ENCODE measurements around the gene INPP4A. TPM values are rescaled to one million over a fixed set of nuclear protein-coding genes. Genes with fewer than 3 reads are reported as not detected.

INPP4A gene
- total RNA-seq, 1 donor from 2014 or later: 32.4 TPM

- H3K4me1 Mint-ChIP-seq: no peaks in the 10 kb centered on the region
- no peak for TF ChIP-seq CTCF (conservative IDR thresholded peaks at IDR 0.05)
- H3K36me3 Mint-ChIP-seq (ENCODE audit: low read depth): no peaks in the 10 kb centered on the region
- no peak overlapping the region for H3K4me3 Mint-ChIP-seq
- H3K9me3 Mint-ChIP-seq: no peaks in the 10 kb centered on the region
- H3K27ac Mint-ChIP-seq (ENCODE audit: unreplicated experiment): no peak overlapping the region
- H3K27me3 Mint-ChIP-seq (ENCODE audit: low read depth): no peaks in the 10 kb centered on the region
- no peak for DNase-seq (ENCODE audit: low read depth, low spot score)
Observed at GRCh38 chr2:98632351-98632750, 187.7 kb downstream of the INPP4A start.

GRCh38 chr2:98634406-98635092, 189.9 kb downstream of the INPP4A start:
- peak overlapping the region; percentile 53 for H3K27ac Mint-ChIP-seq (ENCODE audit: unreplicated experiment)
- peak; percentile 53 for TF ChIP-seq CTCF (conservative IDR thresholded peaks at IDR 0.05)
- no peaks in the 10 kb centered on the region for H3K9me3 Mint-ChIP-seq
- no peak overlapping the region for H3K4me3 Mint-ChIP-seq
- no peaks in the 10 kb centered on the region for H3K36me3 Mint-ChIP-seq (ENCODE audit: low read depth)
- no peaks in the 10 kb centered on the region for H3K27me3 Mint-ChIP-seq (ENCODE audit: low read depth)
- DNase-seq (ENCODE audit: low read depth, low spot score): no peak
- no peaks in the 10 kb centered on the region for H3K4me1 Mint-ChIP-seq

- TF ChIP-seq CTCF (conservative IDR thresholded peaks at IDR 0.05): no peak
- no peak for DNase-seq (ENCODE audit: low read depth, low spot score)
- Mint-ChIP-seq H3K27ac (ENCODE audit: unreplicated experiment) (no peak overlapping the region), H3K9me3 (no peaks in the 10 kb centered on the region), H3K27me3 (ENCODE audit: low read depth) (no peaks in the 10 kb centered on the region), H3K36me3 (ENCODE audit: low read depth) (no peaks in the 10 kb centered on the region), H3K4me3 (no peak overlapping the region), H3K4me1 (no peaks in the 10 kb centered on the region)
Observed at GRCh38 chr2:98637401-98638147, 192.9 kb downstream of the INPP4A start.

- H3K9me3 Mint-ChIP-seq: no peaks in the 10 kb centered on the region
- H3K36me3 Mint-ChIP-seq (ENCODE audit: low read depth): no peaks in the 10 kb centered on the region
- H3K4me3 Mint-ChIP-seq: no peak overlapping the region
- no peaks in the 10 kb centered on the region for H3K4me1 Mint-ChIP-seq
- no peak for TF ChIP-seq CTCF (conservative IDR thresholded peaks at IDR 0.05)
- no peak overlapping the region for H3K27ac Mint-ChIP-seq (ENCODE audit: unreplicated experiment)
- DNase-seq (ENCODE audit: low read depth, low spot score): no peak
- peaks cover 2% of the 10 kb centered on the region for H3K27me3 Mint-ChIP-seq (ENCODE audit: low read depth)
Observed at GRCh38 chr2:98643496-98644100, 198.9 kb downstream of the INPP4A start.

Other genes with a start within 250 kb of the INPP4A start
- gene CNGA3, start 98.4 kb upstream of the INPP4A start, total RNA-seq: 0.72 and 0.84 TPM in 2 replicates
- 33.7 and 34.6 TPM in 2 replicates for gene COA5, start 163.7 kb downstream of the INPP4A start, total RNA-seq
- gene UNC50, start 163.7 kb downstream of the INPP4A start, total RNA-seq: 44.0 and 48.3 TPM in 2 replicates

All from neural crest cell (in vitro differentiated cells).